ENCODE data around the gene KLK11.

DNA sequence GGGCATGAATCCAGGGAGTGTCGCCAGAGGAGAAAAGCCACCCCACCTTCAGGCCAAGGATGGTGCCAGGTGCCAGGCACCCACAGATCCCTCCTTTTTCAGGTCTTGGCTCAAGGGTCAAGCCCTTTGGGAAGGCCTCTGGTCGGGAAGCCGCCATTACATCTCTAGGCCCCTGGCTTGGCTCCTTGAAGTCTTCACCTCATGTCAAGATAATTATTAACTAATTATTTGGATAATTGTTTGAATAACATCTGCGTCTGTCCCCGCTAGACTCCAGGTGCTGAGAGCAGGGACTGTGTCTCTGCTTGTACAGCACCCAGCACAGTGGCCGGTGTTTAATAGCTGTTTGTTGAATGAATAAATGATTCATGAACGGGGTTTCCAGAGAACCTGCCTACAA, 37.2 kb upstream of the KLK11 start:
- TF ChIP-seq, protein P1, sequence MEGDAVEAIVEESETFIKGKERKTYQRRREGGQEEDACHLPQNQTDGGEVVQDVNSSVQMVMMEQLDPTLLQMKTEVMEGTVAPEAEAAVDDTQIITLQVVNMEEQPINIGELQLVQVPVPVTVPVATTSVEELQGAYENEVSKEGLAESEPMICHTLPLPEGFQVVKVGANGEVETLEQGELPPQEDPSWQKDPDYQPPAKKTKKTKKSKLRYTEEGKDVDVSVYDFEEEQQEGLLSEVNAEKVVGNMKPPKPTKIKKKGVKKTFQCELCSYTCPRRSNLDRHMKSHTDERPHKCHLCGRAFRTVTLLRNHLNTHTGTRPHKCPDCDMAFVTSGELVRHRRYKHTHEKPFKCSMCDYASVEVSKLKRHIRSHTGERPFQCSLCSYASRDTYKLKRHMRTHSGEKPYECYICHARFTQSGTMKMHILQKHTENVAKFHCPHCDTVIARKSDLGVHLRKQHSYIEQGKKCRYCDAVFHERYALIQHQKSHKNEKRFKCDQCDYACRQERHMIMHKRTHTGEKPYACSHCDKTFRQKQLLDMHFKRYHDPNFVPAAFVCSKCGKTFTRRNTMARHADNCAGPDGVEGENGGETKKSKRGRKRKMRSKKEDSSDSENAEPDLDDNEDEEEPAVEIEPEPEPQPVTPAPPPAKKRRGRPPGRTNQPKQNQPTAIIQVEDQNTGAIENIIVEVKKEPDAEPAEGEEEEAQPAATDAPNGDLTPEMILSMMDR (IDR thresholded peaks at IDR 0.05) = no peak
- no peak for TF ChIP-seq POLR2A (IDR thresholded peaks at IDR 0.05)

Measured in upper lobe of left lung (tissue), 4 donors.